Measurements from ENCODE around the gene INTS7.
A peak's percentile ranks its signal among the peaks of the same experiment; 100 is the strongest.

INTS7 gene

GRCh38 chr1:212035123-212035834, at the start of gene INTS7, which contains the start of gene DTL:
INTS7 (minus strand) TSS chr1:212035557; CDS start chr1:212035437, 120 bp downstream.
DTL (plus strand) TSS chr1:212035748; CDS start chr1:212035891, 143 bp downstream.
- DNase-seq, result peak; percentile 100

- no peak for DNase-seq
Measured at GRCh38 chr1:212082765-212083406, 47.5 kb upstream of the INTS7 start.

GRCh38 chr1:212078826-212079225, 43.5 kb upstream of the INTS7 start:
- DNase-seq, result no peak

GRCh38 chr1:212077028-212077427, 41.7 kb upstream of the INTS7 start:
- no peak for DNase-seq

GRCh38 chr1:212074856-212075255, 39.5 kb upstream of the INTS7 start:
- no peak for DNase-seq

- no peak for DNase-seq
Measured at GRCh38 chr1:212074313-212074712, 39.0 kb upstream of the INTS7 start.

- no peak for DNase-seq
Measured at GRCh38 chr1:212073490-212073889, 38.1 kb upstream of the INTS7 start.

- DNase-seq, result no peak
Measured at GRCh38 chr1:212072047-212072446, 36.7 kb upstream of the INTS7 start.

GRCh38 chr1:212070720-212071302, 35.5 kb upstream of the INTS7 start:
- peak; percentile 50 for DNase-seq

- no peak for DNase-seq
Measured at GRCh38 chr1:212067787-212068186, 32.4 kb upstream of the INTS7 start.

- DNase-seq, result peak; percentile 66
Measured at GRCh38 chr1:212062832-212063438, 27.6 kb upstream of the INTS7 start.

GRCh38 chr1:212060632-212061472, 25.5 kb upstream of the INTS7 start:
- DNase-seq, result no peak

- no peak for DNase-seq
Measured at GRCh38 chr1:212055333-212055732, 20.0 kb upstream of the INTS7 start.

GRCh38 chr1:212053993-212054392, 18.6 kb upstream of the INTS7 start:
- DNase-seq, result no peak

- DNase-seq, result no peak
Measured at GRCh38 chr1:212045981-212046380, 10.6 kb upstream of the INTS7 start.

GRCh38 chr1:212044851-212045250, 9.5 kb upstream of the INTS7 start:
- no peak for DNase-seq

GRCh38 chr1:212042436-212042835, 7.1 kb upstream of the INTS7 start:
- no peak for DNase-seq

- no peak for DNase-seq
Measured at GRCh38 chr1:212040629-212041412, 5.5 kb upstream of the INTS7 start.

- DNase-seq, result no peak
Measured at GRCh38 chr1:212039622-212040021, 4.3 kb upstream of the INTS7 start.

GRCh38 chr1:212037900-212038299, 2.5 kb upstream of the INTS7 start:
- DNase-seq, result no peak

GRCh38 chr1:212035835-212036605, 663 bp upstream of the INTS7 start:
- peak; percentile 15 for DNase-seq
